ENCODE data around the gene UQCRC2.

UQCRC2 gene

GRCh38 chr16:21984062-21984461, 30.9 kb downstream of the UQCRC2 start:
- no peak for TF ChIP-seq CTCF (IDR thresholded peaks at IDR 0.05; ENCODE audit: insufficient read depth, low read depth, low read length, missing control alignments)
- no peak for DNase-seq (ENCODE audit: low read depth)
- no peak overlapping the region for H3K4me3 ChIP-seq (ENCODE audit: low read depth, low read length)

DNA sequence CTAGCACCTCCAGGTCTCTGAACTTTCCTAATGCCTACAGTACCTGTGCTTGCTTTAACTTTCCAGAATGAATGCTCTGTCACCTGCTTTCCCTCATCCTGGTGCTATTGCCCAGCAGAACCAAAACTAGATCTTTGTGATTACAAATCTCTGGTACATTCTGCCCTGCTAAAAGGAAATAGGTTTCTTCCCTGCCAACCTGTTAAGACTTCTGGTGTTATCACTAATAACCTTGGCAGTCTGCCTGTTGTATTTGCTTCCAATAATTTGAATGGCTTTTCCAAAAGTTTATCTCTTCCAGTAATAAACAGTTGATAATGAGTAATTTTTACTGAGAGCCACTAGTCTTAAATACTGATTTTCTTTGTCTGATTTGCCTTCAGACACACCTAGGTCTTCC, 32.4 kb downstream of the UQCRC2 start:
- H3K4me3 ChIP-seq (ENCODE audit: low read depth, low read length): no peak overlapping the region
- TF ChIP-seq CTCF (IDR thresholded peaks at IDR 0.05; ENCODE audit: insufficient read depth, low read depth, low read length, missing control alignments): no peak
- DNase-seq (ENCODE audit: low read depth): no peak

DNA sequence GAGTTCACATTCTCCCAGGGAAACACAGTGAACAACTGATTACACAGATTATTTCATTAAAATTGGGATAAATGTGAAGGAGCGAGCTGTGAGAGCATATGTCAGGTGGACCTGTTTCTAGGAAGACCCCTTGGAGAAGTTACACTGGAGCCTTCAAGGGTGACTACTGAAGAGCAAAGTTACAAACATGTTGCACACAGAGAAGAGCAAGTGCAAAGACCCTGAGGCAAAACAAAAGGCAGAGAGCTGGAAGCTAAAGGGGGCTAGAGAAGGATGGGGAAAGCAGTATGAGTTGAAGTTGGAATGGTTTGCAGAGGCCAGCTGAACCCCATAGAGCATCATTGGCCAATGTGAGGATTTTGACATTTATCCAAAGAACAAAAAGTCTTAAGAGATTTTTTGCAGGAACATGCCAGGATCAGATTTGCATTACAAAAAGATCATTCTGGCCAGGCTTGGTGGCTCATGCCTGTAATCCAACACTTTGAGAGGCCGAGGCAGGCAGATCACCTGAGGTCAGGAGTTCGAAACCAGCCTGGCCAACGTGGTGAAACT, 33.6 kb downstream of the UQCRC2 start:
- DNase-seq (ENCODE audit: low read depth): no peak
- H3K4me3 ChIP-seq (ENCODE audit: low read depth, low read length): no peak overlapping the region

GRCh38 chr16:21987498-21987897, 34.3 kb downstream of the UQCRC2 start:
- TF ChIP-seq CTCF (IDR thresholded peaks at IDR 0.05; ENCODE audit: insufficient read depth, low read depth, low read length, missing control alignments): no peak
- no peak for DNase-seq (ENCODE audit: low read depth)
- H3K4me3 ChIP-seq (ENCODE audit: low read depth, low read length): no peak overlapping the region

More for the DNA sequence above, 33.6 kb downstream of the UQCRC2 start:
- TF ChIP-seq CTCF (IDR thresholded peaks at IDR 0.05; ENCODE audit: insufficient read depth, low read depth, low read length, missing control alignments): no peak

GRCh38 chr16:21989133-21989532, 36.0 kb downstream of the UQCRC2 start:
- no peak for TF ChIP-seq CTCF (IDR thresholded peaks at IDR 0.05; ENCODE audit: insufficient read depth, low read depth, low read length, missing control alignments)

GRCh38 chr16:21989751-21990150, 36.6 kb downstream of the UQCRC2 start:
- DNase-seq (ENCODE audit: low read depth): no peak
- TF ChIP-seq CTCF (IDR thresholded peaks at IDR 0.05; ENCODE audit: insufficient read depth, low read depth, low read length, missing control alignments): no peak
- H3K4me3 ChIP-seq (ENCODE audit: low read depth, low read length): no peak overlapping the region

More at GRCh38 chr16:21989133-21989532, 36.0 kb downstream of the UQCRC2 start:
- DNase-seq (ENCODE audit: low read depth): no peak
- no peak overlapping the region for H3K4me3 ChIP-seq (ENCODE audit: low read depth, low read length)

GRCh38 chr16:21990381-21990944, 37.3 kb downstream of the UQCRC2 start:
- no peak for TF ChIP-seq CTCF (IDR thresholded peaks at IDR 0.05; ENCODE audit: insufficient read depth, low read depth, low read length, missing control alignments)
- DNase-seq (ENCODE audit: low read depth): no peak
- H3K4me3 ChIP-seq (ENCODE audit: low read depth, low read length): no peak overlapping the region

Measured in GM12865 (cell line).